GM12892 (cell line): ENCODE results near the gene BPTF.

Source experiments
- POLR2A ChIP-seq: IDR thresholded peaks from 2 replicates; pipeline ENCODE4 v1.6.1; 2011; ENCODE audit warnings: low read depth, low read length, control low read depth
- POLR2AphosphoS5 ChIP-seq: IDR thresholded peaks from 2 replicates; pipeline ENCODE4 v1.6.1; 2011; ENCODE audit warnings: low read depth, low read length, control low read depth
- TAF1 ChIP-seq: IDR thresholded peaks from 2 replicates; pipeline ENCODE4 v1.6.1; 2011; ENCODE audit warnings: low read depth, mild to moderate bottlenecking, control low read depth, low read length, borderline replicate concordance

DNA sequence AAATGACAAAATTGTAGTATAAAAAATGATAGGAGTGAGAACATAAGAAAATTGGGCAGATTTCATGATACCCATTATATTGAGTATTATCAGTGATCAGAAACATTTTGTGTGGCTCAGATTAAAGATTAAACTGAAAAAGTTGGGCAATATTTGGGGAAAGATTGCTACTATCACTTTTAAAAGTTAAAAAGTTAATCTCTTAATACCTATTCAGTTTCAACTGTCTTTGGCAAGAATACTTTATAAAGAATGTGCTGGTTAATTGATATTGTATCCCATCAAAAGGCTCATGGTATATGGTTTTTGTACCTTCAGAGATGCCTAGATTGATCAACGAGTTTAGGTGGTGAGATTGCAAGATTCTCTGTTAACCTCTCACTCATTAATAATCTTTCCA lies 55.8 kb downstream of the BPTF start:
- TF ChIP-seq POLR2AphosphoS5, result no peak
- TF ChIP-seq POLR2A, result no peak
- TF ChIP-seq TAF1, result no peak
